GM23338 (cell line): Measurements from ENCODE around the gene PRKCQ. TPM values are rescaled to one million over a fixed set of nuclear protein-coding genes. Genes with fewer than 3 reads are reported as not detected.

Experiments
- ATAC-seq: fragments of 200-7000 bp; cut with Tn5 transposase; 3 replicates; pipeline ENCODE4 v1.9.1; 2020
- DNase-seq: peaks from one replicate; pipeline ENCODE4 v3.0.0-alpha.2; 2015; ENCODE audit warnings: low spot score
- H2AFZ ChIP-seq: fragments of 200-600 bp; sonication (generic); 2 replicates; pipeline ENCODE4 v1.8.0; 2016; ENCODE audit warnings: antibody characterized with exemption, mild to moderate bottlenecking, moderate library complexity
- H3F3A ChIP-seq: fragments of 200-600 bp; sonication (generic); replicated peaks from 2 replicates; pipeline ENCODE4 v1.8.0; 2017; ENCODE audit warnings: antibody characterized with exemption, mixed run types, low read depth
- H3K27ac ChIP-seq: fragments of 200-600 bp; sonication (generic); 2 replicates; pipeline ENCODE4 v1.6.1; 2016; ENCODE audit warnings: low read depth
- H3K27me3 ChIP-seq: fragments of 200-600 bp; sonication (generic); 2 replicates; pipeline ENCODE4 v1.8.0; 2016; ENCODE audit warnings: mild to moderate bottlenecking, mixed run types, moderate library complexity; ENCODE audit not compliant: insufficient read depth
- H3K36me3 ChIP-seq: fragments of 200-600 bp; sonication (generic); 2 replicates; pipeline ENCODE4 v1.8.0; 2016; ENCODE audit warnings: mild to moderate bottlenecking; ENCODE audit not compliant: insufficient read depth
- H3K4me1 ChIP-seq: fragments of 200-600 bp; sonication (generic); 2 replicates; pipeline ENCODE4 v1.8.0; 2016; ENCODE audit warnings: mild to moderate bottlenecking, moderate library complexity; ENCODE audit not compliant: insufficient read depth
- H3K4me2 ChIP-seq: fragments of 200-600 bp; sonication (generic); 2 replicates; pipeline ENCODE4 v1.7.1; 2017; ENCODE audit warnings: mixed run types
- H3K4me3 ChIP-seq: fragments of 200-600 bp; sonication (generic); 2 replicates; pipeline ENCODE4 v1.6.1; 2016; ENCODE audit warnings: mixed run types
- H3K79me2 ChIP-seq: fragments of 200-600 bp; sonication (generic); replicated peaks from 2 replicates; pipeline ENCODE4 v1.8.0; 2017; ENCODE audit warnings: mild to moderate bottlenecking; ENCODE audit not compliant: insufficient read depth
- H3K9me2 ChIP-seq: fragments of 200-600 bp; sonication (generic); 2 replicates; pipeline ENCODE4 v1.8.0; 2017; ENCODE audit not compliant: insufficient read depth
- H4K20me1 ChIP-seq: fragments of 200-600 bp; sonication (generic); replicated peaks from 2 replicates; pipeline ENCODE4 v1.8.0; 2017; ENCODE audit warnings: mild to moderate bottlenecking; ENCODE audit not compliant: insufficient read depth
- H3K27ac Mint-ChIP-seq: 2 replicates; pipeline ENCODE4 v1.8.0; 2020; ENCODE audit warnings: inconsistent platforms, mild to moderate bottlenecking, moderate library complexity, mixed read lengths
- H3K27me3 Mint-ChIP-seq: 3 replicates; pipeline ENCODE4 v1.8.0; 2022; ENCODE audit warnings: low read depth, mild to moderate bottlenecking, moderate library complexity, mixed read lengths, inconsistent platforms; ENCODE audit not compliant: insufficient read depth, poor library complexity
- H3K36me3 Mint-ChIP-seq: 3 replicates; pipeline ENCODE4 v1.8.0; 2021; ENCODE audit warnings: low read depth, mild to moderate bottlenecking, inconsistent platforms, moderate library complexity, mixed read lengths
- H3K4me1 Mint-ChIP-seq: 3 replicates; pipeline ENCODE4 v1.8.0; 2020; ENCODE audit warnings: mild to moderate bottlenecking, inconsistent platforms, mixed read lengths
- H3K4me3 Mint-ChIP-seq: 3 replicates; pipeline ENCODE4 v1.8.0; 2021; ENCODE audit warnings: moderate library complexity, mild to moderate bottlenecking, inconsistent platforms, mixed read lengths
- H3K9me3 Mint-ChIP-seq: 3 replicates; pipeline ENCODE4 v1.8.0; 2020; ENCODE audit warnings: moderate library complexity, mild to moderate bottlenecking, inconsistent platforms, mixed read lengths
- EZH2 ChIP-seq: fragments of 200-600 bp; sonication (generic); IDR thresholded peaks from one replicate; pipeline ENCODE4 v1.8.0; 2017; ENCODE audit warnings: antibody characterized with exemption, mild to moderate bottlenecking, low read depth; ENCODE audit not compliant: unreplicated experiment
- JUNB ChIP-seq: IDR thresholded peaks from one replicate; pipeline ENCODE4 v1.6.1; 2016; ENCODE audit warnings: antibody characterized with exemption; ENCODE audit not compliant: unreplicated experiment
- NANOG ChIP-seq: IDR thresholded peaks from 2 replicates; pipeline ENCODE4 v1.6.1; 2016; ENCODE audit warnings: antibody characterized with exemption, borderline replicate concordance
- POLR2AphosphoS5 ChIP-seq: IDR thresholded peaks from 2 replicates; pipeline ENCODE4 v1.6.1; 2016; ENCODE audit warnings: antibody characterized with exemption, low read depth
- STAT1 ChIP-seq: IDR thresholded peaks from one replicate; pipeline ENCODE4 v1.6.1; 2016; ENCODE audit warnings: antibody characterized with exemption; ENCODE audit not compliant: unreplicated experiment
- ZNF114 ChIP-seq: fragments of 250-450 bp; sonication (Bioruptor Pico); IDR thresholded peaks from 2 replicates; pipeline ENCODE4 v1.5.0; 2020; ENCODE audit warnings: mild to moderate bottlenecking, moderate library complexity
- ZNF331 ChIP-seq: fragments of 250-450 bp; sonication (Bioruptor Pico); IDR thresholded peaks from 2 replicates; pipeline ENCODE4 v1.5.0; 2020; ENCODE audit warnings: low read depth, mild to moderate bottlenecking, moderate library complexity
- polyA plus RNA-seq: library from polyadenylated mRNA; unstranded; fragments of >200 nt; fragmentation: Nextera tagmentation; extraction: Ambion mirVana; gene quantifications from 2 replicates; pipeline ENCODE4 v1.2.1, GENCODE V29; 2016
- total RNA-seq: library from RNA; depleted of rRNA; stranded (reverse); fragments of >200 nt; shearing (Covaris generic); gene quantifications from 2 replicates; pipeline ENCODE4 v1.2.3, GENCODE V29; 2014
- TF ChIP-seq, protein P1 (sequence below): fragments of 250-450 bp; sonication (Bioruptor Pico); IDR thresholded peaks from 2 replicates; pipeline ENCODE4 v1.5.0; 2020; ENCODE audit warnings: mild to moderate bottlenecking, moderate library complexity
- TF ChIP-seq, protein P2 (sequence below), 2 experiments: fragments of 200-600 bp in 1 of 2; sonication (generic) in 1 of 2; conservative IDR thresholded peaks; 2 replicates each; pipeline versions ENCODE4 v1.5.1 to v1.6.1; 2016 to 2017; ENCODE audit warnings: antibody characterized with exemption in 2 of 2, low read depth in 2 of 2, mild to moderate bottlenecking in 2 of 2, moderate library complexity in 1 of 2
- TF ChIP-seq, protein P3 (sequence below): IDR thresholded peaks from 2 replicates; pipeline ENCODE4 v1.6.1; 2016; ENCODE audit warnings: antibody characterized with exemption

The PRKCQ gene
- total and polyA plus RNA-seq, 2 experiments from 2014 or later, result 12.6 to 28.5 TPM

DNA sequence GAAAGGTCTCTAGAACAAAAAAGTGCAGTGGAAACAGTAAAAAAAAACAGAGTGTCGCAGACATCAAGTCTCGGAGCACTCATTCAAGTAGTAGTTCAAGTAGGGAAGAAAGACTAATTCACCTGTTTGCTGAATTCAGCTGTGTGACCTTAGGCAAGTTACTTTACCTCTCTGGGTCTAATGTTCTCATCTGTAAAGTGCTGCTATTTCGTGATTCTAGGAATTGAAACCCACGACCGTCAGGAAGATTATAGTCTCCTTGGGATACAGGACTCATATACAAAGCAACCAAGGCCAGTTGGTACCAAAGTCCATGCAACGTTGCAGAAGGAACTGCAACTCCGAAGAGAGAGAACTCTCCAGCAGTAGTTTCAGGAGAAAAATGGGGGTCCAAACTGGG lies 26.1 kb downstream of the PRKCQ start:
- H4K20me1 ChIP-seq, result peaks cover 6% of the 10 kb centered on the region; the same call in 1 of the 2 replicates
- DNase-seq (no peak), ATAC-seq (no peak)

More for the DNA sequence above, 26.1 kb downstream of the PRKCQ start:
- H3K36me3 ChIP-seq, result no peaks in the 10 kb centered on the region
- TF ChIP-seq ZNF114 (no peak), STAT1 (no peak), ZNF331 (CRISPR knock-in tag) (no peak), JUNB (no peak), EZH2 (no peak), POLR2AphosphoS5 (no peak), NANOG (no peak)
- TF ChIP-seq, protein P1, sequence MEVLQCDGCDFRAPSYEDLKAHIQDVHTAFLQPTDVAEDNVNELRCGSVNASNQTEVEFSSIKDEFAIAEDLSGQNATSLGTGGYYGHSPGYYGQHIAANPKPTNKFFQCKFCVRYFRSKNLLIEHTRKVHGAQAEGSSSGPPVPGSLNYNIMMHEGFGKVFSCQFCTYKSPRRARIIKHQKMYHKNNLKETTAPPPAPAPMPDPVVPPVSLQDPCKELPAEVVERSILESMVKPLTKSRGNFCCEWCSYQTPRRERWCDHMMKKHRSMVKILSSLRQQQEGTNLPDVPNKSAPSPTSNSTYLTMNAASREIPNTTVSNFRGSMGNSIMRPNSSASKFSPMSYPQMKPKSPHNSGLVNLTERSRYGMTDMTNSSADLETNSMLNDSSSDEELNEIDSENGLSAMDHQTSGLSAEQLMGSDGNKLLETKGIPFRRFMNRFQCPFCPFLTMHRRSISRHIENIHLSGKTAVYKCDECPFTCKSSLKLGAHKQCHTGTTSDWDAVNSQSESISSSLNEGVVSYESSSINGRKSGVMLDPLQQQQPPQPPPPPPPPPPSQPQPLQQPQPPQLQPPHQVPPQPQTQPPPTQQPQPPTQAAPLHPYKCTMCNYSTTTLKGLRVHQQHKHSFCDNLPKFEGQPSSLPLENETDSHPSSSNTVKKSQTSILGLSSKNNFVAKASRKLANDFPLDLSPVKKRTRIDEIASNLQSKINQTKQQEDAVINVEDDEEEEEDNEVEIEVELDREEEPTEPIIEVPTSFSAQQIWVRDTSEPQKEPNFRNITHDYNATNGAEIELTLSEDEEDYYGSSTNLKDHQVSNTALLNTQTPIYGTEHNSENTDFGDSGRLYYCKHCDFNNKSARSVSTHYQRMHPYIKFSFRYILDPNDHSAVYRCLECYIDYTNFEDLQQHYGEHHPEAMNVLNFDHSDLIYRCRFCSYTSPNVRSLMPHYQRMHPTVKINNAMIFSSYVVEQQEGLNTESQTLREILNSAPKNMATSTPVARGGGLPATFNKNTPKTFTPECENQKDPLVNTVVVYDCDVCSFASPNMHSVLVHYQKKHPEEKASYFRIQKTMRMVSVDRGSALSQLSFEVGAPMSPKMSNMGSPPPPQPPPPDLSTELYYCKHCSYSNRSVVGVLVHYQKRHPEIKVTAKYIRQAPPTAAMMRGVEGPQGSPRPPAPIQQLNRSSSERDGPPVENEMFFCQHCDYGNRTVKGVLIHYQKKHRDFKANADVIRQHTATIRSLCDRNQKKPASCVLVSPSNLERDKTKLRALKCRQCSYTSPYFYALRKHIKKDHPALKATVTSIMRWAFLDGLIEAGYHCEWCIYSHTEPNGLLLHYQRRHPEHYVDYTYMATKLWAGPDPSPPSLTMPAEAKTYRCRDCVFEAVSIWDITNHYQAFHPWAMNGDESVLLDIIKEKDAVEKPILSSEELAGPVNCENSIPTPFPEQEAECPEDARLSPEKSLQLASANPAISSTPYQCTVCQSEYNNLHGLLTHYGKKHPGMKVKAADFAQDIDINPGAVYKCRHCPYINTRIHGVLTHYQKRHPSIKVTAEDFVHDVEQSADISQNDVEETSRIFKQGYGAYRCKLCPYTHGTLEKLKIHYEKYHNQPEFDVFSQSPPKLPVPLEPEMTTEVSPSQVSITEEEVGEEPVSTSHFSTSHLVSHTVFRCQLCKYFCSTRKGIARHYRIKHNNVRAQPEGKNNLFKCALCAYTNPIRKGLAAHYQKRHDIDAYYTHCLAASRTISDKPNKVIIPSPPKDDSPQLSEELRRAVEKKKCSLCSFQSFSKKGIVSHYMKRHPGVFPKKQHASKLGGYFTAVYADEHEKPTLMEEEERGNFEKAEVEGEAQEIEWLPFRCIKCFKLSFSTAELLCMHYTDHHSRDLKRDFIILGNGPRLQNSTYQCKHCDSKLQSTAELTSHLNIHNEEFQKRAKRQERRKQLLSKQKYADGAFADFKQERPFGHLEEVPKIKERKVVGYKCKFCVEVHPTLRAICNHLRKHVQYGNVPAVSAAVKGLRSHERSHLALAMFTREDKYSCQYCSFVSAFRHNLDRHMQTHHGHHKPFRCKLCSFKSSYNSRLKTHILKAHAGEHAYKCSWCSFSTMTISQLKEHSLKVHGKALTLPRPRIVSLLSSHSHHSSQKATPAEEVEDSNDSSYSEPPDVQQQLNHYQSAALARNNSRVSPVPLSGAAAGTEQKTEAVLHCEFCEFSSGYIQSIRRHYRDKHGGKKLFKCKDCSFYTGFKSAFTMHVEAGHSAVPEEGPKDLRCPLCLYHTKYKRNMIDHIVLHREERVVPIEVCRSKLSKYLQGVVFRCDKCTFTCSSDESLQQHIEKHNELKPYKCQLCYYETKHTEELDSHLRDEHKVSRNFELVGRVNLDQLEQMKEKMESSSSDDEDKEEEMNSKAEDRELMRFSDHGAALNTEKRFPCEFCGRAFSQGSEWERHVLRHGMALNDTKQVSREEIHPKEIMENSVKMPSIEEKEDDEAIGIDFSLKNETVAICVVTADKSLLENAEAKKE (CRISPR knock-in tag), result no peak
- TF ChIP-seq, protein P2, sequence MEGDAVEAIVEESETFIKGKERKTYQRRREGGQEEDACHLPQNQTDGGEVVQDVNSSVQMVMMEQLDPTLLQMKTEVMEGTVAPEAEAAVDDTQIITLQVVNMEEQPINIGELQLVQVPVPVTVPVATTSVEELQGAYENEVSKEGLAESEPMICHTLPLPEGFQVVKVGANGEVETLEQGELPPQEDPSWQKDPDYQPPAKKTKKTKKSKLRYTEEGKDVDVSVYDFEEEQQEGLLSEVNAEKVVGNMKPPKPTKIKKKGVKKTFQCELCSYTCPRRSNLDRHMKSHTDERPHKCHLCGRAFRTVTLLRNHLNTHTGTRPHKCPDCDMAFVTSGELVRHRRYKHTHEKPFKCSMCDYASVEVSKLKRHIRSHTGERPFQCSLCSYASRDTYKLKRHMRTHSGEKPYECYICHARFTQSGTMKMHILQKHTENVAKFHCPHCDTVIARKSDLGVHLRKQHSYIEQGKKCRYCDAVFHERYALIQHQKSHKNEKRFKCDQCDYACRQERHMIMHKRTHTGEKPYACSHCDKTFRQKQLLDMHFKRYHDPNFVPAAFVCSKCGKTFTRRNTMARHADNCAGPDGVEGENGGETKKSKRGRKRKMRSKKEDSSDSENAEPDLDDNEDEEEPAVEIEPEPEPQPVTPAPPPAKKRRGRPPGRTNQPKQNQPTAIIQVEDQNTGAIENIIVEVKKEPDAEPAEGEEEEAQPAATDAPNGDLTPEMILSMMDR (conservative IDR thresholded peaks at IDR 0.05; ENCODE audit: low read depth in 2 of 2), result no peak
- TF ChIP-seq, protein P3, sequence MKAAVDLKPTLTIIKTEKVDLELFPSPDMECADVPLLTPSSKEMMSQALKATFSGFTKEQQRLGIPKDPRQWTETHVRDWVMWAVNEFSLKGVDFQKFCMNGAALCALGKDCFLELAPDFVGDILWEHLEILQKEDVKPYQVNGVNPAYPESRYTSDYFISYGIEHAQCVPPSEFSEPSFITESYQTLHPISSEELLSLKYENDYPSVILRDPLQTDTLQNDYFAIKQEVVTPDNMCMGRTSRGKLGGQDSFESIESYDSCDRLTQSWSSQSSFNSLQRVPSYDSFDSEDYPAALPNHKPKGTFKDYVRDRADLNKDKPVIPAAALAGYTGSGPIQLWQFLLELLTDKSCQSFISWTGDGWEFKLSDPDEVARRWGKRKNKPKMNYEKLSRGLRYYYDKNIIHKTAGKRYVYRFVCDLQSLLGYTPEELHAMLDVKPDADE, result no peak
- no peak overlapping the region for H3K27ac Mint-ChIP-seq
- no peak overlapping the region for H3K27ac ChIP-seq
- H3K79me2 ChIP-seq, result peaks cover 20% of the 10 kb centered on the region; the same call in 1 of the 2 replicates
- no peak overlapping the region for H3K4me2 ChIP-seq
- no peaks in the 10 kb centered on the region for H3K27me3 ChIP-seq
- H3K4me3 Mint-ChIP-seq, result no peak overlapping the region
- no peak overlapping the region for H3K4me3 ChIP-seq
- no peaks in the 10 kb centered on the region for H3K4me1 ChIP-seq
- H3K9me3 Mint-ChIP-seq, result no peaks in the 10 kb centered on the region
- H3K27me3 Mint-ChIP-seq, result peaks cover 2% of the 10 kb centered on the region
- H2AFZ ChIP-seq, result no peak overlapping the region
- H3K9me2 ChIP-seq, result no peaks in the 10 kb centered on the region
- H3K4me1 Mint-ChIP-seq, result no peaks in the 10 kb centered on the region
- H3F3A ChIP-seq, result no peaks in the 10 kb centered on the region
- no peaks in the 10 kb centered on the region for H3K36me3 Mint-ChIP-seq
